NCI-H748 (cell line): Measurements from ENCODE around the gene SLC16A3.

Experiments used
- DNase-seq: peaks from one replicate; lab custom pipeline; 2025; ENCODE audit not compliant: unreplicated experiment; lab: John Stamatoyannopoulos, UW

SLC16A3 gene

DNA sequence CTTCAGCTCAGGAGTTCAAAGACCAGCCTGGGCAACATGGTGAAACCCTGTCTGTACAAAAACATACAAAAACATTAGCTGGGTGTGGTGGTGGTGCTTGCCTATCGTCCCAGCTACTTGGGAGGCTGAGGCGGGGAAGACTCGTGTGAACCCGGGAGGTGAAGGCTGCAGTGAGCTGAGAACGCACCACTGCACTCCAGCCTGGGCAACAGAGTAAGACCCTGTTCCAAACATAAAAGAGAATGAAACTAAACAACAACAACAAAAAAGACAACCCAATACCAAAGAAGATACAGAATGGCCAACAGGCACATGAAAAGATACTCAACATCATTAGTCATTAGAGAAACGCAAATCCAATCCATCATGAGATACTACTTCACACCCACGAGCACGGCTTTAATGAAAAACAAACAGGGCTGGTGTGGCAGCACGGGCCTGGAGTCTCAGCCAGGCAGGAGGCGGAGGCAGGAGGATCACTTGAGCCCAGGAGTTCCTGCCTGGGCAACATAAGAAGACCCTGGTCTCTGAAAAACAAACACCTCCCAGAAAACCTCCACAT lies 7.4 kb upstream of the SLC16A3 start:
- no peak for DNase-seq

DNA sequence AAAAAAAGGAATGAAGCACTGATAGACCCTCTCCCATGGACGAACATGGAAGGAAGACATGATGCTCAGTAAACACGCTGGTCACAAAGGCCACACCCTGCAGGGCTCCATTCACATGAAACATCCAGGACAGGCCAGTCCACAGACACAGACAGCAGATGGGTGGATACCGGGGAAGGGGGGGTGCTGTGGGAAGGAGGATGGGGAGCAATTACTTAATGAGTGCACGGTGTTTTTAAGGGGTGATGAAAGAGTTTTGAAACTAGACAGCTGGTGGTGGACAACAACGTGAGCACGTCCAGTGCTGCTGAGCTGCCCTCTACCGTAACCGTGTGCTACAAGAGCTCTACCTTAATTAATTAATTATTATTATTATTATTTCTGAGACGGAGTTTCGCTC lies 6.0 kb upstream of the SLC16A3 start:
- DNase-seq: no peak

DNA sequence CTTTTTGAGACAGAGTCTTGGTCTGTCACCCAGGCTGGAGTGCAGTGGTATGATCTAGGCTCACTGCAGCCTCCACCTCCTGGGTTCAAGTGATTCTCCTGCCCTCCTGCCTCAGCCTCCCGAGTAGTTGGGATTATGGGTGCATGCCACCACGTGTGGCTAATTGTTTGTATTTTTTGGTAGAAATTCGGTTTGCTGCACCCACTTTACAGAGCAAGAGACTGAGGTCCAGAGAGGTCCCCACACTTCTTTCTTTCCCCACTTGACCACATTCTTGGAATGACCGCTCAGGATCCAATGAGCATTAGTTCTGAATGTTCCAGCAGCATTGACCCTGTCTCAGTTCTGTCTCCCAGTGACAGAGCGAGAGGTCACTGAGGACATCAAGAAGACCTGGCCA lies 5.3 kb upstream of the SLC16A3 start:
- no peak for DNase-seq

DNA sequence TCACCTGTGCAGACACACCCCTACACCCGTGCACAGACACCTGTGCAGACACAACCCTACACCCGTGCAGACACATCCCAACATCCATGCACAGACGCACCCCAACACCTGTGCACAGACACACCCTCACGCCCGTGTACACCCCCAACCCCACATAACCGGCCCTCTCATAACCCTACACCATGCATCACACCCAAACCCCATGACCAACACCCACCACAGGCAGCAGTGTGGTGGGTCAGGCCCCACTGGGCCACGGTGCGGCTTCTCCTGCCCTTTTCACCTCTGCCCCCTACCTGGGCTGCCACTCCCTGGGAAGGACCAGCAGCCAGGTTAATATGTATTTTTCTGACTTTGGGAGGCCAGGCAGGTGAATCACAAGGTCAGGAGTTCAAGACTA lies 4.2 kb upstream of the SLC16A3 start:
- DNase-seq: no peak

DNA sequence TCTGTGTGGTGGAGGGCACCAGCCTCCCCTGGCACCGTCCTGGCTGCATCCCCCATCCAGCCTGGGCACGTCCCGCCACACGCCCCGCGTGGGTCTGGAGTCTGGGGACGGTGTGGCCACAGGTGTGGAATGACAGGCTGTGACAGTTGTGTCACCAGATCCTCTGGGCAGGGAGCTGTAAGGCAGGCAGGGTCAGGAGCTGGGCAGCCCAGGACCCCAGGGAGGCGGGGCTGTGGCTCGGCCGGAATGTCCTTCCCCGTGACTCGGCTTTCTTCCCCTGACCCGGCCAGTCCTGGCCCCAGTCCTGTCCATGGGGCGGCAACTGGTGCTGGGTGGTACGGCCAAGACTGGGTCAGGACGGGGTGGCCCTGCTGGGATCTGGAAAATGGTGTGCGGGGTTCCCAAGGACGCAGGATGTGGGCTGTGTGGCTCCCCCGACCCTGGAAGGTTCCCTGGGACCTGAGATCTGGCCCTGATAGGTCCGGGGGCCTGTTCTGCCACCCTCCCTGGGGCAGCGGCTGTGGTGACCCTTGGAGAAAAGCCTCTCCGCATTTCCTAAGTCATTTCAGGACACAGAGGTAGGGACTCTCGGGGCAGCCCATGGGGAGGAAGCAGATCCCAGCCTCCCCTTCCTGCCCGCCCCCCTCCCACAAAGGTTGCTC lies 3.3 kb upstream of the SLC16A3 start:
- no peak for DNase-seq

DNA sequence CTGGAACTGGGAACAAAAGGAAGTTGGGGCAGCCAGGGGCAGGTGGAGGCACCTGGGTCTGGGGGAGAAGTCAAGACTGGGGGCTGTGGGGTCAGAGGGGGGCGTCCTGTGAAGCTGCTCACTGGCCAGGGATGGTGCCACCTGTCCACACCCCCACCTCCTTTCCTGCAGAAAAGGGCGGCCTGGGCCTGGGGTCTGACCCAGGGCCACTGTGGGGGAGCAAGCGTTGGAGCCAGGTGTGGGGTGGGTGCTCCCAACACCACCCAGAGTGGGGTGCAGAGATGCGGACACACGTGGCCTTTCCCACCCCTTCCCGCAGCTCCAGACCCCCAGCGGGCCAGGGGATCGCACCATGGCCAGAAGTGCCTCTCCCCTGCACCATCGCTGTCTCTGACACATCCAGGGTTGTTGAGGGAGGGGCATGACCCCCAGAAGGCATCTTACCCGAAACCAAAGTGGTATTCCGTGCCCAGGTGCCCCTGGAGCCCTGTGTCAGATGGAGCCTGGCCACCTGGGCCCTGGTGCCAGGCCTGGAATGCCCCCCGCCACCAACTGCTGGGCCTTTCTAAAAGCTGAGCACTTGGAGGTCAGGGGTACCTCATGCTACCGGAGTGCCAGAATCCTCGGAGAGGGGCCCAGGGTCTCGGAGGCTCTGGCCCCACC lies 2.6 kb upstream of the SLC16A3 start:
- DNase-seq: no peak

DNA sequence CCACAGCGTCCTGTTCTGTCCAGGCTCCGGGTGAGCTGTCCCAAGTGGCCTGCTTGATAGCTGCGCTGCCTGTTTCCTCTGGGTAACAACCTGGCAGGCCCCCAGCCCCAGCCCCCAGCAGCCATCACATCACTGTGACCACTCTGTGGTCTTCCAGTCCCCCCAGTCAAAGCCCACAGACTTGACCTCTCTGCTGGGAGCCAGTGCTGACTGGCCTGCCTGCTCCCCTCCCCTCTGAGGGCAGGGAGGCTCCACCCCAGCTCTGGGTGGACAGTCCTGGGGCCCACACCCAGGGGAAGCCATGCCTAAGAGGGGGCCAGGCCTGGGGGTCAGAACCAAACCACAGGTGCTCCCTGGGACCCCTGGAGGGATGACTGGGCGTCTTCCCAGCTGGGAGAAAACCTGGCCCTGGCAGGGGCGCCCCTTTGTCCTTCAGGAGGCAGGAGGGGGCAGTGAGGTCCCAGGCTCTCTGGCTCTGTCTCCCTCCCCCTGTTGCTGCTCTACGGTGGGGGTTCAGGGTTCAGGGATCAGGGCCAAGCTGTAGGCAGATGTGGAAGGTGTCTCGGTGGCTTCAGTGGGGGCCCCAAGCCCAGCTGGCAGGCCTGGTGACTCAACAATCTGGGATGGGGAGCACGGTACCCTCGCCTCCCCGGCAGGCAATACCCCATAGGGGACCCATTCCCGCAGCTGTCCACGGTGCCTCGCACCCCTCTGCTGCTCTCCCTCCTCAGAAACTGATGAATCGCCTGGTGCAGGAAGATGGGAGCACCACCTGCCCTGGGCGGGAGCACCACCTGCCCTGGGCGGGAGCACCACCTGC lies 1.8 kb upstream of the SLC16A3 start:
- DNase-seq: no peak

DNA sequence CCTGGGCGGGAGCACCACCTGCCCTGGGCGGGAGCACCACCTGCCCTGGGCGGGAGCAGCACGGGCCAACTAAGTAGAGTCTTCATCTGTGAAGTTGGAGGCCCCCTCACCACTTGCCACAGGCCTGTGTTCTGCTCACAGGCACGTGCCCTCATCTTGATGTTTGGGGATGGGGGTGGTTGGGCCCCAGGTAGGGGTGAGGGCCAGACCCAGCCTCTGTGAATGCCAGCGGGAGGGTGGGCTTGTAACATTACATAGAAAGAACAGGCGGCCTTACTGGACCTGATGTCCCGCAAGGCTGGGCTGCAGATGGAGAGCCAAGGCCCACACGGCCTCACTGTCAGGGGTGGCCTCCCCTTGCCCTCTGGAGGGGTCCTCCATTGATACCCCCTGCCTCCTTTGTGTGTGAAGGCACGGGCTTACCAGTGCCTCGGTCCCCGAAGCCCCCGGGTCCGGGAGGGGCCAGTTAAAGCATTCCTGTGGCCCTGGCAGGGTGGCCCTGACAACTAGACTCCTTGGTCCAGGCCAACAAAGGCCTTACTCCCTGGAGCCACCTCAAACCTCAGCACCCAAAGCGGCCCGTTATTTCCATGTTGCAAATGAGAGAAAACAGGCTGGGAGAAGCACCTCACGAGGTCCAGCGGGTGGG lies 1.1 kb upstream of the SLC16A3 start:
- DNase-seq: no peak

DNA sequence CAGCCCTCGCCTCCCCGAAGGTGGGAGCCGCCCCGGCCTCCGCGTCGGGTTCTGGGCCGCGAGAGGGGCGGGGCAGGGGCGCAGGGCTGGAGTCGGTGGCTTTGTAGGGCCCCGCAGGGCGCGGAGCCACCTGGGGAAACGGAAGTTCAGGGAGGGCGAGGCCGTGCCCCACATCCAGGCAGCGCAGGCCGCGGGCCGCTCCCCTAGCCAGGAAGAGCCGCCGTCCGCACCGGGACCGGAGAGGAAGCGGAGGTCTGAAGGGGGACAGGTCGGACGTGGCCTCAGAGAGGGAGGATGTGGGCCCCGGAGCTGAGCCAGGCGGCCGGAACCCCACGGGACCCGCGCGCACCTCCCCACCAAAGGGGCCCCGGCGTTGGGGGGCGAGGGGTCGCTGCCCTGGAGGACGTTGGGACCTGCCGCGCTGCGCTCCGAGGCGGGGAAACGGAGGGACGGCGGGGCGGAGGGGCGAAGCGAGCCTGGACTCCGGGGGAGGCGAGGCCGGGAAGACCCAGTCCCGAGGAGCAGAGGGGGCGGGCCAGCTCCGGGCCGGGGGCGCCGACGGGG lies 482 bp upstream of the SLC16A3 start:
- DNase-seq: peak; percentile 47

DNA sequence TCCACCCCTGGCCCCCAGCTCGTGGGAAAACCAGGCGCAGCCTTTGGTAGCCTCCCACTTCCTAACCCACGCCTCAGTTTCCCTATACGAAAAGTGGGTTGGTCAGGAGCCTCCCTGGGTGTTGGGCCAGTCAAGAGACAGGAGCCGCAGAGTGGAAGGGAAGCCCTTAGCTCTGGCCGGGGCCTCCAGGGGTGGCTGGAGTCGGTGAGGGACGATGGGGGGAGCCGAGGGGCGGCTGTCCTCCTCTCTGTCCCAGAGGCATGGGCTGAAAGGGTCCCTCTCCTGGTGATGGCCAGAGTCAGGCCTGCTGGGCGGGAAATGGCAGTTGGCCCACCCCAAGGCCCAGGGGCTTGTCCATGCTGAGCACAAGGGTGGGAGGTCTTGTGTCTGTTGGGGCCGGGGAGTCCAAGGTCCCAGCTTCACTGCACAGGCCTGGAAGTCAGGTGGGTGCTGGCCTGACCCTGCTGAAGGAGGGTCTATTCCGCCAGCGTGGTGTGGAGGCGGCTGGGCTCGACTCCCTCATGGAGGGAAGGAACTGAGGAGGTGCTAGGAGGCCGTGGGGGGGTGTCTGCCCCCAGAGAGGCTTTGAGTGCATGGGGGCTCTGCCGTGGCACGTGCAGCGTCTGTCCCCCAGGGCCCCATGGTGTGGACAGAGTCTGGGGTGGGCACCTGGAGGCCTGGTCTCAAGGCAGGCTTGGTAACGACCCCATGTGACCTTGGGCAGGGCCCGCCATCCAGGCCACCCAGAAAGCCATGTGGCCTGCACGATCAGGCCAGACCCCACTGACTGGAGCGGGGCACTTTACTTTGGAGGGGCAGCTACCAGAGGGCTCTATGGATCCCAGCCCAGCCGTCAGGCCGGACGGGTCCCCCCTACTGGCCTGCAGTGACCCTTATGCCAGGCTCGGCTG lies 1.1 kb downstream of the SLC16A3 start:
- no peak for DNase-seq

DNA sequence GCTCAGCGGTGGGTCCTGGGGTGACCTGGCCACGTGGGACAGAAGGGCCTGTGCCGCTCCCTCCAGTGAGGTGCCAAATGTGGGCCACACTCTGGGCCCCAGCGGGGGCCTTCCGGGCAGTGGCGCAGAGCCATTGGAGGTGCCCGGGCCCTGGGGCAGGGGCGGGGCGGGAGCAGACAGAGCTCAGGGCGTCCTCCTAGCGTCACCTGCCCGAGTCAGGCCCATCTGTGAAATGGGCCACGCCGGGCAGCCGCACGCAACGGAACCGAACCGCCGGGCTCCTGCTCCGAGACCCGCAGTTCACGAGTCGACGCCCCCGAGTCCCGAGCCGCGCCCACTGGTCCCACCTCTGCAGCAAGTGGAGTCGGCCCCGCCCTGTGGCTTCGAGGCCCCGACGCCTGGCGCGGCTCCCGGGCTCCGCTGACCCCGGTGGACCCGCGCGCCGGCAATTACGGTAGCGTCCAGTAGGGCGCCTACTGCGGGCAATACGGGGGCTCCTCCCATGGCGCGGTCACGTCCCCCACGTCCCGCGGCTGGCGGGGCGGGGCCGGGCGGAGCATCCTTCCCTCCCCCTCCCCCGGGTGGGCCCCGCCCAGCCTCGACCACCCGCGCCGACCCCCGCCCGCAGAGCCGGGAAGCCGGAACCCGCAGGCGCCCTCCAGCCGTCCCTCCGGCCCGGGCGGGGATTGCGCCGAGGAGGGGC lies 1.9 kb downstream of the SLC16A3 start:
- peak; percentile 59 for DNase-seq

DNA sequence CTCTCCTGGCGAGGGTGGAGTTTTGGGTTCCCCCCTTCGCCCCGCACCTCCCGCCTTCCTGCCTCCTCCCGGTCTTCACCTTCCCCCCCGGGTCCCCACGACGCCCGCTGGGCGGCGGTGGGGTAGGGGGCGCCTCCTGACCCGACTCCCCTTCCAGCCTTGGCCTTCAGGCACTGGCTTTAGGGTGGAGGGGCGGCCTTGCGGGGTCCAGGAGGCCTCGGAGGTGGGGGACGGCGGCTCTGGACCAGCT lies 2.4 kb downstream of the SLC16A3 start:
- no peak for DNase-seq

DNA sequence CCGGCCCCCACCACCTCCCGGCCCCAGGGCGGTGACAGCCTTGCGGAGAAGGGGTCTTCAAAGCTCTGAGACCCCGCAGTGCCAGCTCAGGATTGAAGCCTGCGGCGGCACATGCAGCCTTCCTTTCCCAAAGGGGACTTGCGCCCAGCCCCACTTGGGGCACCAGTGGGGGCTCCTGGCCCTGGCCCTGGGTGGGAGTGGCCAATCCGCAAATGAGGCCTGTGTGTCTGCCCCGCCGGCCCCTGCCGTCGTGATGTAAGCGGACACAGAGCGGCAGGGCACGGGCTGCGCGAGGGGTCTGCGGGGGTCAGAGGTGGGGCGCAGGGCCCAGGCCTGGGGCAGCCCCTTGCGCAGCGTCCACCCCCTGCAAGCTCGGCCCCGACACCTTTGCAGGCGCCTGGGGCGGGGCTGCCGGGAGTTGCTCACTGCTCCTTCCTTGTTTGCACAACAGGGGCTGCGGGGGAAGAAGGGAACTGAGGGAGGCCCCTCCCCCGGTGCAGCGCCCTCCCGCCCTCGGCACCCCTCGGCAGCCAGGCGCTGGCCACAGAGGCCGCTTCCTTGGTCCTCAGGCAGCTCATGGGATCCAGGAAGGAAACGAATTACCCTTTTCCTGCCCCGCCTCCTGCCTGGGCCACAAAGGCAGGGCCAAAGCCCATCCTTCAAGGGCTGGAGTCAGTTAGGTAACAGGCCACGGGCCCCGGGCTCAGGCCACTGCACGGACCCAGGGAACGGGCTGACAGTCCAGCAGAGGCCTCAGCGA lies 2.9 kb downstream of the SLC16A3 start:
- DNase-seq: peak; percentile 39

DNA sequence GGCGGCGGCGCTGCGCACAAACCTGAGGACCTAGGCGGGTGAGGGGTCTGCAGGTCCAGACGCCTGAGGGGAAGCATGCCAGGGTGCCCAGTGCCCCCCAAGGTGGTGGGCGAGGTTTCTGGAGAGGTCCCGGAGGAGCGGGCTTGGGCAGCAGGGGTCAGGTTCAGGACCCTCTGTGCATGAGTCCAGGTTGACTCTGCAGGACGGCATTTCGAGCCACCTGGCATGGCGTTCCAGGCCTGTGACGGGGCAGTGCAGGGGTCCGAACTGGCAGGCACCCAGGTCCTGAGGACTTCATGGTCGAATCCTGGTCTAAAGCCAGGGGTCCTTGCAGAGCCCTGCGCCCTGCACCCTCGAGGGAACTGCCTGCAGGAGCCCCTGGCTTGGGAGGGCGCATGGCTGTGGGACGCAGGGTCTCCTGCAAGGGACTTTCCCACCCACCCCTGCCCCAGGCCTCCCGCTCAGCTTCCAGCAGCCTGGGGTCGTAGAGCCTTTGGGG lies 3.5 kb downstream of the SLC16A3 start:
- no peak for DNase-seq

DNA sequence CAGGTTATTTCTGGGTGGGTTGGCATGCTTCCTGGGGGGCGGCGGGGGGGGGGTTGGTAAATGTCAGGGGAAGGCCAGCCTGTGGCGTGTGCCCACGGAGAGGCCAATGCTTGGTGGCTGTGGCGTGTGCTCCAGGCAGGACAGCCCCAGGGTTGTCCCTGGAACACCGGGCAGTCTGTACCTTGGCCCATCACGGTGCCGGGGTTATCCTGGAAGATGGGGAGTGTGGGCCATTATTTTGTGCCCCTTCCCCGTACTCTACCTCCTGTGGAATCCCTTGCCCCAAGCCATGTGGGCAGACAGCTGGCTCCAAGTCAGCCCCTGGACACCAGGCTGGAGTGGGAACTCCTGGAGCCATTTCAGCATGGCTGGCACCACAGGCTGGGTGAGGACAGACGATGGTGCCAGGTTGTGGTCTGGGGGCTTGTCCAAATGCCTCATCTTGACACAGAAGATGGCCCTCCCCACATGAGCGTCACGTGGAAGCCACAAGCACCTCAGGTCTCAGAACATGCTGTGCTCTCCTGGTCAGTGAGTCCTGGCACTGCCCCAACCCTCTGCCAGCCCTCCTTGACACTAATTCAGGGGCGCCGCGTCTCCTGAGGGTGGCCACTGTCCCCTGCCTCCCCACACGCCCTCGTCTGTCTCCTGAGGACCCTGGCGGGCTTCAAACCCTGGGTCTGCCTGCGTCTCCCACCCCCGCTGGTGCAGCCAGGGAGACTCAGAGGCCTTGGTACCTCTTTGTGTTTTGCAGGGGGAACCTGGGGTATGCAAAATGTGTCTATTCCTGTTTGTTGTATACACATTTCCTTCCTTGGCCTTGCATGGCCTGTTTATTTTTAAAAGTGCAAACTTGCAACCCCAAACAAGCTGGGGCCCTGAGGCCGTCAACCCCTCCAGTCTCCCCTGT lies 4.3 kb downstream of the SLC16A3 start:
- no peak for DNase-seq

DNA sequence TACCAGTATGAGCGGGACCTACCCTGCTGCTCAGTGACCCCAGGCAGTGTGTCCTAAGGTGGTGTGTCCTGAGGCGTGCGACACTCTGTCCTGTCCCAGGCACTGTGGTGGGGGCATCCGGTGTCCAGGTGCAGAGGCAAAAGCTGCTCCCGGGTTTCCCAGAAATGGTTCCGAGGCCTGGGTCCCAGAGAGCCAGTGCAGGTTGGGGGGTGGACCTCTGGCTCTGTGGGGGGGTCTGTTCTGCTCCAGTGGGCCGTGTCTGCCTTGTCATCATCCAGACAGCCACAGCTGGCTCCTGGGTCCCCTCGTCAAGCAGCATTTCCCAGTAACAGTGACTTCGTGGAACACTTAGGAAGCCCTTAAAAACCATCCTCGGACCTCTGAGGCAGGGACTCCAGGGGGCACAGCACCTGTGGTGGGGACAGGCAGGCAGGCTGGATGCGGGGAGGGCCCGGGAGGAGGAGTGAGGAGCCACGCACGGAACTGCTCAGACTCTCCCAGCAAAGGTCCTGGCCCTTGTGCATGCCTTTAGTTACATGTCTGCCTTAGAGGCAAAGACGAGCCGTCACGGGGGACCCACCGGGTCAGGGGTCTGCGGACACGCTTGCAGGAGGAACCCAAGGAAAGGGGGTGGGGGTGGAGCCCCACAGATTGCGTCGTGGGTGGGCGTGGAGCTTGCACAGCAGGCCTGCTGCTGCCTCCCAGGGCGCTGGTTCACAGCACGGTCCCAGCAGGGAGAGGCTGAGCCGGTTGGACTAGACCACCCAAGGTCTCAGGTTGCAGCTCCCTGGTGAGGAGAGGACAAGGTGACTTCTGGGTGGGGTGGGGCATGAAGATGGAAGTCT lies 5.6 kb downstream of the SLC16A3 start:
- no peak for DNase-seq
